H9 (cell line): ENCODE results near the gene NTRK2. TPM values are rescaled to one million over a fixed set of nuclear protein-coding genes. Genes with fewer than 3 reads are reported as not detected.

Source experiments
- DNase-seq: peaks from one replicate; pipeline ENCODE4 v3.0.0-alpha.2; 2017
- H2AFZ ChIP-seq: one replicate; pipeline ENCODE4 v1.6.1; 2013; ENCODE audit warnings: mild to moderate bottlenecking, low read length, control low read depth, moderate library complexity
- H2AK5ac ChIP-seq: 2 replicates; pipeline ENCODE4 v1.6.1; 2013; ENCODE audit warnings: low read length, control low read depth, mixed read lengths; ENCODE audit not compliant: insufficient read length
- H2BK120ac ChIP-seq: one replicate; pipeline ENCODE4 v1.6.1; 2013; ENCODE audit warnings: low read depth, mild to moderate bottlenecking, low read length, control low read depth, inconsistent platforms; ENCODE audit not compliant: poor library complexity, severe bottlenecking
- H2BK12ac ChIP-seq: 2 replicates; pipeline ENCODE4 v1.6.1; 2013; ENCODE audit warnings: low read length, control low read depth, mixed read lengths, low read depth; ENCODE audit not compliant: insufficient read length
- H2BK15ac ChIP-seq: 2 replicates; pipeline ENCODE4 v1.6.1; 2013; ENCODE audit warnings: low read depth, low read length, control low read depth
- H2BK20ac ChIP-seq: one replicate; pipeline ENCODE4 v1.6.1; 2013; ENCODE audit warnings: low read depth, mild to moderate bottlenecking, low read length, control low read depth, inconsistent platforms; ENCODE audit not compliant: poor library complexity, severe bottlenecking
- H2BK5ac ChIP-seq: 2 replicates; pipeline ENCODE4 v1.6.1; 2013; ENCODE audit warnings: low read length, control low read depth, mixed read lengths; ENCODE audit not compliant: insufficient read length
- H3K14ac ChIP-seq: 2 replicates; pipeline ENCODE4 v1.6.1; 2013; ENCODE audit warnings: low read length, control low read depth; ENCODE audit not compliant: insufficient read depth
- H3K18ac ChIP-seq: 2 replicates; pipeline ENCODE4 v1.6.1; 2013; ENCODE audit warnings: low read depth, mild to moderate bottlenecking, mixed read lengths, low read length, control low read depth; ENCODE audit not compliant: insufficient read length
- H3K23ac ChIP-seq: 2 replicates; pipeline ENCODE4 v1.6.1; 2013; ENCODE audit warnings: low read length, control low read depth, mixed read lengths, low read depth; ENCODE audit not compliant: insufficient read length
- H3K23me2 ChIP-seq: 2 replicates; pipeline ENCODE4 v1.6.1; 2013; ENCODE audit warnings: low read depth, mild to moderate bottlenecking, mixed read lengths, low read length, control low read depth; ENCODE audit not compliant: insufficient read length, poor library complexity, severe bottlenecking
- H3K27ac ChIP-seq: 2 replicates; pipeline ENCODE4 v1.5.1; 2013; ENCODE audit warnings: low read length, control low read depth, mixed read lengths, low read depth; ENCODE audit not compliant: insufficient read length
- H3K27me3 ChIP-seq: 2 replicates; pipeline ENCODE4 v1.6.1; 2013; ENCODE audit warnings: low read length, control low read depth, inconsistent platforms; ENCODE audit not compliant: insufficient read depth
- H3K4ac ChIP-seq: 2 replicates; pipeline ENCODE4 v1.6.1; 2013; ENCODE audit warnings: low read depth, mild to moderate bottlenecking, control low read depth, inconsistent platforms, low read length, moderate library complexity
- H3K4me1 ChIP-seq: 2 replicates; pipeline ENCODE4 v1.6.1; 2013; ENCODE audit warnings: low read length, control low read depth, inconsistent platforms; ENCODE audit not compliant: insufficient read depth
- H3K4me2 ChIP-seq: 2 replicates; pipeline ENCODE4 v1.6.1; 2013; ENCODE audit warnings: low read length, control low read depth, mixed read lengths; ENCODE audit not compliant: insufficient read length, insufficient read depth
- H3K56ac ChIP-seq: 2 replicates; pipeline ENCODE4 v1.6.1; 2013; ENCODE audit warnings: low read depth, mild to moderate bottlenecking, mixed read lengths, low read length, control low read depth; ENCODE audit not compliant: insufficient read length
- H3K79me1 ChIP-seq: 2 replicates; pipeline ENCODE4 v1.6.1; 2013; ENCODE audit warnings: low read depth, mild to moderate bottlenecking, moderate library complexity, low read length, control low read depth, inconsistent platforms; ENCODE audit not compliant: insufficient read depth, poor library complexity, severe bottlenecking
- H3K79me2 ChIP-seq: 2 replicates; pipeline ENCODE4 v1.6.1; 2013; ENCODE audit warnings: low read length, control low read depth, inconsistent platforms; ENCODE audit not compliant: insufficient read depth
- H3K9ac ChIP-seq: 2 replicates; pipeline ENCODE4 v1.6.1; 2013; ENCODE audit warnings: low read length, control low read depth, mixed read lengths; ENCODE audit not compliant: insufficient read length; ENCODE audit errors: extremely low read depth
- H3K9me3 ChIP-seq: one replicate; pipeline ENCODE4 v1.6.1; 2013; ENCODE audit warnings: low read depth, low read length, inconsistent platforms; ENCODE audit not compliant: control insufficient read depth
- H3T11ph ChIP-seq: one replicate; pipeline ENCODE4 v1.6.1; 2013; ENCODE audit warnings: mild to moderate bottlenecking, low read length, control low read depth, inconsistent platforms
- H4K20me1 ChIP-seq: one replicate; pipeline ENCODE4 v1.6.1; 2013; ENCODE audit not compliant: control insufficient read depth, insufficient read length, insufficient read depth
- H4K5ac ChIP-seq: 2 replicates; pipeline ENCODE4 v1.6.1; 2013; ENCODE audit warnings: low read depth, mild to moderate bottlenecking, mixed read lengths, low read length, control low read depth; ENCODE audit not compliant: insufficient read length
- H4K8ac ChIP-seq: replicated peaks from 2 replicates; pipeline ENCODE4 v1.6.1; 2013; ENCODE audit warnings: low read length, control low read depth, mixed read lengths, low read depth; ENCODE audit not compliant: insufficient read length
- H4K91ac ChIP-seq: 2 replicates; pipeline ENCODE4 v1.6.1; 2013; ENCODE audit warnings: low read depth, mild to moderate bottlenecking, moderate library complexity, mixed read lengths, low read length, control low read depth; ENCODE audit not compliant: insufficient read length
- H3K27ac Mint-ChIP-seq, 3 experiments: 2 replicates in 2 of 3; 3 replicates in 1 of 3; pipeline ENCODE4 v1.8.0; 2020 to 2021; ENCODE audit warnings: mixed read lengths in 3 of 3, mild to moderate bottlenecking in 1 of 3, moderate library complexity in 1 of 3
- H3K27me3 Mint-ChIP-seq: 2 replicates; pipeline ENCODE4 v1.8.0; 2021; ENCODE audit warnings: low read depth, mild to moderate bottlenecking, moderate library complexity, mixed read lengths
- H3K36me3 Mint-ChIP-seq, 3 experiments: 2 replicates in 2 of 3; 3 replicates in 1 of 3; pipeline ENCODE4 v1.8.0; 2020 to 2021; ENCODE audit warnings: low read depth in 3 of 3, mixed read lengths in 3 of 3; ENCODE audit not compliant: insufficient read depth in 1 of 3
- H3K4me1 Mint-ChIP-seq, 2 experiments: 2 replicates each; pipeline ENCODE4 v1.8.0; 2020; ENCODE audit warnings: mixed read lengths in 2 of 2
- H3K4me3 Mint-ChIP-seq, 2 experiments: 2 replicates in 1 of 2; 3 replicates in 1 of 2; pipeline ENCODE4 v1.8.0; 2020 to 2021; ENCODE audit warnings: mild to moderate bottlenecking in 2 of 2, mixed read lengths in 2 of 2, moderate library complexity in 1 of 2
- H3K9me3 Mint-ChIP-seq, 2 experiments: 2 replicates in 1 of 2; 3 replicates in 1 of 2; pipeline ENCODE4 v1.8.0; 2020; ENCODE audit warnings: mild to moderate bottlenecking in 2 of 2, mixed read lengths in 2 of 2, moderate library complexity in 1 of 2
- WGBS: extraction: QIAGEN DNeasy Blood & Tissue Kit; methylation state at CpG from one replicate; pipeline ENCODE4 v1.1.7; 2013; ENCODE audit warnings: missing lambda C conversion rate, low lambda C conversion rate, mixed read lengths; ENCODE audit not compliant: insufficient read length; ENCODE audit errors: extremely low coverage; 5-methylcytosine and 5-hydroxymethylcytosine counted together
- total RNA-seq: library from RNA; stranded (reverse); gene quantifications from 2 replicates; pipeline ENCODE4 v1.2.1, GENCODE V29; 2021
- TF ChIP-seq, protein P1 (sequence below): fragments of 200-600 bp; sonication (generic); conservative IDR thresholded peaks from 3 replicates; pipeline ENCODE4 v1.8.0; 2021; ENCODE audit warnings: antibody characterized with exemption, mild to moderate bottlenecking

The NTRK2 gene
- total RNA-seq, 1 experiment from 2014 or later = 0.02 TPM

DNA sequence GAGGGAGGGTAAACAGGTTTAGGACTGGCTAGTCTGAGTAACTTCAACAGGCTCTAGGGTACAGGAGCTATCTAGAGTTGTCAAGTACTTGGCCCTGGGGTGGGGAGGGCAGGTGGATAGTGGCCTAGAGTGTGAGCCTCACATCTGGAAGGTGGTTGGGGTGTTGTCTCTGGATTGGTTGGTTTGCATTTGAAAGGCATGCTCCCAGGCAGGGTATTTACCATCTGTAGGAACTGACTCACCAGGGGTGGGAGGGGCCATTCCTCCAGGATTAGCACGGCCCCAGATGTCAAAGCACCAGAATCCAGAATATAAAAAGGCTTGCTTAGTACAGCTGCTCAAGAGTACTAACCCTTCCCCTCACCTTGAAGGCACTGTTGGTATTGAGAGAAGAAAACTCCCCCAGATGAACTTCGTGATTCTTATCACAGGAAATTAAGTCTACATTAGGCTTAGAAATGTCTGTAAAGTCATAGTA, 193.3 kb downstream of the NTRK2 start:
- no peak overlapping the region for H2BK15ac ChIP-seq
- no peak overlapping the region for H2BK5ac ChIP-seq
- no peak overlapping the region for H3K18ac ChIP-seq
- no CpG with 5 or more reads among the region's 2 CpGs for WGBS
- DNase-seq = peak; percentile 90
- H4K91ac ChIP-seq = no peak overlapping the region
- no peaks in the 10 kb centered on the region for H3K9me3 ChIP-seq
- H3K23me2 ChIP-seq = no peaks in the 10 kb centered on the region
- no peak overlapping the region for H2BK20ac ChIP-seq
- H2BK12ac ChIP-seq = no peak overlapping the region
- no peaks in the 10 kb centered on the region for H3K79me1 ChIP-seq
- H2BK120ac ChIP-seq = no peak overlapping the region
- Mint-ChIP-seq H3K9me3 (no peaks in the 10 kb centered on the region), H3K4me3 (peak overlapping the region in 1 of 2 experiments; percentile 6; a peak in 1 of 5 replicates), H3K27me3 (no peaks in the 10 kb centered on the region), H3K36me3 (peaks cover 0 to 1% (median 0%) of the 10 kb centered on the region in 3 experiments; a peak in 1 of 7 replicates), H3K27ac (peak overlapping the region; percentile 54 to 78 (median 72); a peak in 4 of 7 replicates), H3K4me1 (peaks cover 63 to 73% of the 10 kb centered on the region in 2 experiments)
- no peak overlapping the region for H2AFZ ChIP-seq
- no peak overlapping the region for H2AK5ac ChIP-seq
- no peaks in the 10 kb centered on the region for H3K27me3 ChIP-seq
- H3K23ac ChIP-seq = no peak overlapping the region
- H3K14ac ChIP-seq = no peak overlapping the region
- no peak overlapping the region for H4K5ac ChIP-seq
- TF ChIP-seq, protein P1, sequence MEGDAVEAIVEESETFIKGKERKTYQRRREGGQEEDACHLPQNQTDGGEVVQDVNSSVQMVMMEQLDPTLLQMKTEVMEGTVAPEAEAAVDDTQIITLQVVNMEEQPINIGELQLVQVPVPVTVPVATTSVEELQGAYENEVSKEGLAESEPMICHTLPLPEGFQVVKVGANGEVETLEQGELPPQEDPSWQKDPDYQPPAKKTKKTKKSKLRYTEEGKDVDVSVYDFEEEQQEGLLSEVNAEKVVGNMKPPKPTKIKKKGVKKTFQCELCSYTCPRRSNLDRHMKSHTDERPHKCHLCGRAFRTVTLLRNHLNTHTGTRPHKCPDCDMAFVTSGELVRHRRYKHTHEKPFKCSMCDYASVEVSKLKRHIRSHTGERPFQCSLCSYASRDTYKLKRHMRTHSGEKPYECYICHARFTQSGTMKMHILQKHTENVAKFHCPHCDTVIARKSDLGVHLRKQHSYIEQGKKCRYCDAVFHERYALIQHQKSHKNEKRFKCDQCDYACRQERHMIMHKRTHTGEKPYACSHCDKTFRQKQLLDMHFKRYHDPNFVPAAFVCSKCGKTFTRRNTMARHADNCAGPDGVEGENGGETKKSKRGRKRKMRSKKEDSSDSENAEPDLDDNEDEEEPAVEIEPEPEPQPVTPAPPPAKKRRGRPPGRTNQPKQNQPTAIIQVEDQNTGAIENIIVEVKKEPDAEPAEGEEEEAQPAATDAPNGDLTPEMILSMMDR = no peak
- H3K27ac ChIP-seq = no peak overlapping the region
- H3K4me1 ChIP-seq = peaks cover 23% of the 10 kb centered on the region
- H3K79me2 ChIP-seq = no peaks in the 10 kb centered on the region
- no peaks in the 10 kb centered on the region for H4K20me1 ChIP-seq
- H4K8ac ChIP-seq = no peak overlapping the region
- no peak overlapping the region for H3T11ph ChIP-seq
- H3K4ac ChIP-seq = no peak overlapping the region
- no peak overlapping the region for H3K56ac ChIP-seq
- H3K9ac ChIP-seq = no peak overlapping the region
- no peak overlapping the region for H3K4me2 ChIP-seq
